GM06990 (cell line): Measurements from ENCODE around the gene POF1B.

ENCODE experiments used
- DNase-seq: peaks from one replicate; pipeline ENCODE4 v3.0.0-alpha.2; 2011; ENCODE audit not compliant: insufficient read length; ENCODE audit errors: extremely low read depth
- H3K27me3 ChIP-seq: replicated peaks from 2 replicates; pipeline ENCODE4 v1.6.0; 2011; ENCODE audit warnings: low read length; ENCODE audit not compliant: control insufficient read depth, insufficient read depth
- H3K36me3 ChIP-seq: 2 replicates; pipeline ENCODE4 v1.5.1; 2011; ENCODE audit warnings: low read length; ENCODE audit not compliant: control insufficient read depth, insufficient read depth
- H3K4me3 ChIP-seq: replicated peaks from 2 replicates; pipeline ENCODE4 v1.5.1; 2011; ENCODE audit warnings: low read depth, mild to moderate bottlenecking, control low read depth, low read length
- CTCF ChIP-seq: IDR thresholded peaks from 2 replicates; pipeline ENCODE4 v1.5.1; 2011; ENCODE audit warnings: low read length, control low read depth, mild to moderate bottlenecking, inconsistent platforms; ENCODE audit not compliant: insufficient read depth, poor library complexity, severe bottlenecking

The POF1B gene

GRCh38 chrX:85381602-85382001 lies 2.1 kb upstream of the POF1B start:
- Histone ChIP-seq H3K4me3 (no peak overlapping the region), H3K27me3 (no peaks in the 10 kb centered on the region), H3K36me3 (no peaks in the 10 kb centered on the region)
- TF ChIP-seq CTCF, result no peak
- no peak for DNase-seq

- TF ChIP-seq CTCF, result no peak
- no peaks in the 10 kb centered on the region for H3K27me3 ChIP-seq
- no peaks in the 10 kb centered on the region for H3K36me3 ChIP-seq
- peak overlapping the region; percentile 60 for H3K4me3 ChIP-seq
- DNase-seq, result no peak
Measured at GRCh38 chrX:85378461-85378860, 1.0 kb downstream of the POF1B start.

DNA sequence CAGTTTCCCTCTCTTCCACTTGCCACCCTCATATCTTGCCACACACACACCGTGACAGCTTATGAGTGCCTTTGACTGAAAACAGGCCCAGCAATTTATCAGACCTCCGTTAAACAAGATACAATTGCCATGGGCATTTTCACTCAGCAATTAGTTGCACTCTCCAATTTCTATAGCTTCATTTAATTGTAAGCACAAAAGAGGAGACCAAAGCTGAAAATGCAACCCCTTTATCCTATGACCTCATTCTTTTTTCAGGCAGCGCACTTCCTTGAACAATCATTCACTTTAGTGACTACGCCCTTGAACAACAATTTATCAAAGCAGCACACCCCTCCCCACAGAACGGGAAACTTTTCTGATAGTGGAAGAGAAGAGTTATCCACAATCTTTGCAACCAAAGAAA lies 4.1 kb downstream of the POF1B start:
- no peak for DNase-seq
- TF ChIP-seq CTCF, result no peak
- Histone ChIP-seq H3K4me3 (no peak overlapping the region), H3K36me3 (no peaks in the 10 kb centered on the region), H3K27me3 (no peaks in the 10 kb centered on the region)

GRCh38 chrX:85365370-85365995 lies 14.0 kb downstream of the POF1B start:
- DNase-seq, result no peak
- Histone ChIP-seq H3K4me3 (no peak overlapping the region), H3K36me3 (no peaks in the 10 kb centered on the region), H3K27me3 (no peaks in the 10 kb centered on the region)
- TF ChIP-seq CTCF, result no peak

- no peak for TF ChIP-seq CTCF
- DNase-seq, result no peak
- Histone ChIP-seq H3K4me3 (no peak overlapping the region), H3K36me3 (no peaks in the 10 kb centered on the region), H3K27me3 (no peaks in the 10 kb centered on the region)
Measured at GRCh38 chrX:85359051-85359450, 20.4 kb downstream of the POF1B start.

- no peak for DNase-seq
- no peaks in the 10 kb centered on the region for H3K27me3 ChIP-seq
- TF ChIP-seq CTCF, result no peak
- no peaks in the 10 kb centered on the region for H3K36me3 ChIP-seq
- no peak overlapping the region for H3K4me3 ChIP-seq
Measured at GRCh38 chrX:85345523-85345922, 33.9 kb downstream of the POF1B start.
